AG08396 (cell line): ENCODE data around the gene NOSIP.

Experiments
- DNase-seq: peaks from one replicate; pipeline ENCODE4 v3.0.0; 2012; ENCODE audit warnings: low spot score, mixed read lengths

Gene NOSIP

GRCh38 chr19:49506575-49507105 is 73.7 kb downstream of the NOSIP start:
- peak; percentile 66 for DNase-seq
